Activated effector memory CD4-positive, alpha-beta T cell treated with anti-CD3 and anti-CD28 coated beads, Interleukin-2, amount 50 U/mL, for 16 hours (primary cell): ENCODE results near the gene NAGK.
"Not testable (repeated sequence)": the region's sequence is repeated elsewhere in the genome, so short reads cannot be mapped to it uniquely, and the experiment has no call there.

Source experiments
- DNase-seq: peaks from one replicate; pipeline ENCODE4 v3.0.0-alpha.2; 2020

The NAGK gene

DNA sequence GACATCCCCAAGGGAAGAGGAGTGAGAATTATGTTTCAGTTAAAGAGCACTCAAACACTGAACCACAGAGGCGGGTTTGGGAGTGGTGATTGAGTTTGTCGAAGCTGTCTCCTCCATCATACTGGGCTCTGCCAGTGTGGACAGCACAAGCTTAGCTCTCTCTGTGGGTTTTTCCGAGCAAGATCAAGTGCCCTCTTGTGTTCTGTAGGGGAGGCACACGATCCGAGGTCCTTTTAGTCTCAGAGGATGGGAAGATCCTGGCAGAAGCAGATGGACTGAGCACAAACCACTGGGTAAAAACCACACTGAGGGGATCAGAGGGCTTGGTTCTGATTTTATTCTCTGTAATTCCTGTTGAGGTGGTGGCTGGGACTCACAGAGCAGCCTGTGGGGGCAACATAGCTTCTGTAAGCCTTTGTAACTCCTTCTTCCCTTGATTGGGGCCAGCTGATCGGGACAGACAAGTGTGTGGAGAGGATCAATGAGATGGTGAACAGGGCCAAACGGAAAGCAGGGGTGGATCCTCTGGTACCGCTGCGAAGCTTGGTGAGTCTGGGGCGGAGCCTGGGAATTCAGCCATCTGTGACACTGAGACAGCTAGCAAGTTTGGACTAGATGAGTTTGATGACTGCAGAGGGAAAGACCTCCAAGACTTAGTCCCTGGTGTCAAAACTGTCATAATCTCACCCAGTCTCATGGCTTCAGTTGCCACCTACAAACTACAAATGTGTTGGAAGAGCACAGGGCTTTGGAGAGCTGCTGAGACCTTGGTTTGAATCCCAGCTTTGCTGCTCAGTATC lies 2.0 kb downstream of the NAGK start:
- no peak for DNase-seq

DNA sequence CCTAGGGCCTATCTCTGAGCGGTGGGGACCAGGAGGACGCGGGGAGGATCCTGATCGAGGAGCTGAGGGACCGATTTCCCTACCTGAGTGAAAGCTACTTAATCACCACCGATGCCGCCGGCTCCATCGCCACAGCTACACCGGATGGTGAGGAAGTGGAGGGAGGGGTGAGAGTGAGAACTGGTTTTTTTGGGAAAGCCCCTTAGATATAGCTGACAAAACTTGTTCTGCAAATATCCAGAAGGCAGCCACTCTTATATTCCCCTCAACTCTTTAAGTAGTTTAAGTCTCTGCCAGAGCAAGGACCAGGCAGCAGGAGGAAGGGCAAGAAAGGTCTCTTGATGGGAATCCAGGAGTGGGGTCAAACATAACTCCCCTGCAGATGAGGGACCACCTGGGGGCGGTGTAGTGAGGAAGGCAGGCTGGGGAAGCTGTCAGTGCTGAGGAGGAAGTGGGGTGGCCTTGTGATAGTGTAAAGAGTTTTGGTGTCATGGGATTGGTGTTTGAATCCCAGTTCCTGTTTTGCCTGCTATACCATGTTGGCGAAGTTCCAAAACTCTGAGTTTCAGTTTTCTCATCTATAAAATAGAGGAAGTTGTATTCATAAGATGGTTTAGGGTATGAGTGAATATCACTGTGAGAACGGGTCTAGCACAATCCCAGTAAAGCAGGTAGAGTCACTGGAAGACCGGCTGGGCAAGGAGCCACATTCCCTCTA lies 3.4 kb downstream of the NAGK start:
- DNase-seq, result peak; percentile 88

DNA sequence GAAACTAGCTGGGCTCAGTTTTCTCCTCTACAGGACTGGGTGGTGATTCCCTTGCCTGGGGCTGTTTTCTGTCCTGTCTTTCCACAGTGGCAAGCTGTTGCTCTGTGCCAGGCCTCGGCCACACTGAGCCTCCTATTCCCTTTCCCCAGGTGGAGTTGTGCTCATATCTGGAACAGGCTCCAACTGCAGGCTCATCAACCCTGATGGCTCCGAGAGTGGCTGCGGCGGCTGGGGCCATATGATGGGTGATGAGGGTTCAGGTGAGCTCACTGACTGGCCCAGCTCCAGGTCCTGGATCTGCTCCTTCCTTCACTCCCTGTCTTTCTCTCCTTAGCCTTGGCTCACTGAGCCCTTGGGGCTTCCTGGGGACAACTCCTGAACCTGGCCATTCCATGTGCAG lies 4.0 kb downstream of the NAGK start:
- no peak for DNase-seq

DNA sequence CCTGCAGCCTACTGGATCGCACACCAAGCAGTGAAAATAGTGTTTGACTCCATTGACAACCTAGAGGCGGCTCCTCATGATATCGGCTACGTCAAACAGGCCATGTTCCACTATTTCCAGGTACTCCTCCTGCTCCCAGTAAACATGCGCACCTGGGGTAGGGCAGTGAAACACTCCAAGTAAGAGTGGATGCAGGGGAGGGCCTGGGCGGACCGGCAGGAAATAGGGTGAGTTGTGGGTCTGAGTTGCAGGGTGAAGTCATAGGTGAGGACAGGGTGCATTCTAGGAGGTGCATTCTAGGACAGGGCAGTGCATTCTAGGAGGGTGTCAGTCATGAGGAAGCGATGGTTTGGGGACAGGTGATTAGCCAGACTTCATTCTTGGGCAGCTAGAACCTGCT lies 5.0 kb downstream of the NAGK start:
- DNase-seq, result no peak

DNA sequence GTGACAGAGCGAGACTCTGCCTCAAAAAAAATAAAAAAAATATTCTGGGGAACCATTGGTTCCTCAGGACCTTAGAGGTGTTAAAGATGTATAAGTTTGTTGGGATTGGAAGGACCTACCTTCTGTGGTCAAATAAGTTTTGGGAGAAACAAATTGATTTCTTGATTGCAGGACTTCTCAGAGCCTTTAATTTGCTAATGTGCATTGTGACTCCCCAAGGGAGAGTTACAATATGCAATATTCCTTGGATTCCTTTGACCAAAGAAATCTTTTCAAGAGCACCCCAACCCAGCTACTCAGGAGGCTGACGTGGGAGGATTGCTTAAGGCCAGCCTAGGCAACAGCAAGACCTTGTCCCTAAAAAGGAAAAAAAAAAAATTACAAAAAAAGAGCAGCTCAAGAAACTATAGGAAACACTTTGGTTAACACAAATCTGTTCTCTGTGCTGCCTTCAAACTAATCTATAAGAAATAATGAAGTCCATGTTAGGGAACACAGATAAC lies 6.5 kb downstream of the NAGK start:
- DNase-seq, result no peak

DNA sequence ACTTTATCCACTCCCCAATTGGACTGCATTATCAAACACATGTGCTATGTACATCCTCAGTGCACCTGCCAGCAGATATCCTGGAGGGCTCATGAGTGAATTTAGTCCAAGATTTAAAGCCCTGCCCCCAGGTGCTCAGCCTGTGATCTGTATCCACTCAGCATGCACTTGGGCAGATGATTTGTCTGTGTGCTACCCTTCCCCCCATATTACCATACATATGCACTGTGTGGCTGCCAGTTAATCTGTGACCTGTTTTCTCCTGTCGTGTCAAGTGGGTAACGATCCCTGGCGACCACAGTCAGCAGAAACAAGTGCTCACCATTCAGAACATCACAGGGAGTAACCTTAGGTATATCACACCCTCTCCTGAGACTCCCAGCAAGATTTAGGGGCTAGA lies 10.2 kb downstream of the NAGK start:
- DNase-seq, result no peak

DNA sequence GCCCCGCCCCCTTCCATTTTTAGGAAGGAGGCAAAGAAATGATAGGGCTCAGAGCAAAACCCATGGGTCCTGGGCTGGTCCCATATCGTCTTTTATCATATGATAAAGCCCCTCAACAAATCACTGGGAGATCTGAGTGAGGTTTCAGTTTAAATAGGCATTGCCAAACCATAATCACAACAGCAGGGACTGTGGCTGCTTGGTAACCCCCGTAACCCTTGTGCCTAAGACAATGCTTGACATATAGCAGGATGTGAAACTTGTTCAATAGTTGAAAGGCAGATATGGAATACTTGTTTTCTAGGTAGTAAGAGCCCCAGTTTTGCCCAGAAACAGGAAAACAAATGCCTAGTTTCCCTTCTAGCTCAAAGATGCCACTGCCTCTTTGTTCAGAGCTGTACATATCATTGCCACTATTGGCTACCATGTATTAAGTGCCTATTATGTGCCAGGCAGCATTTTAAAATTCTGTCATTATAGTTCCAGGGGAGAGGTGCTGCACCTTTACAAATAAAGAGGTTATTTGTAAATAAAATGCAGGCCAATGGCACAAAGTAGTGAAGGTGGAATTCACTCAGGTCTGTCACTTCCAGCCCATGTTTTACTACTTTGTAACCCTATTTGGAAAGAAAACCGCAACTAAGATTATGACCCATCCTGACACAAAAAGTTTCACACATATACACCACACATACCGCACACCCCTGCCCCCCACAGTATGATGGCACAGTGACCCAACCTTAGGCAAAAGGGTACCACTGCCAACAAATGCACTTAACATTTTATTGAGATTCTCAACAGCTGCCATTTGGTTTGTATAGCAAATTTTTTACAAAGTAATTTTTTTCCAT lies 14.2 kb downstream of the NAGK start:
- DNase-seq, result peak; percentile 75

DNA sequence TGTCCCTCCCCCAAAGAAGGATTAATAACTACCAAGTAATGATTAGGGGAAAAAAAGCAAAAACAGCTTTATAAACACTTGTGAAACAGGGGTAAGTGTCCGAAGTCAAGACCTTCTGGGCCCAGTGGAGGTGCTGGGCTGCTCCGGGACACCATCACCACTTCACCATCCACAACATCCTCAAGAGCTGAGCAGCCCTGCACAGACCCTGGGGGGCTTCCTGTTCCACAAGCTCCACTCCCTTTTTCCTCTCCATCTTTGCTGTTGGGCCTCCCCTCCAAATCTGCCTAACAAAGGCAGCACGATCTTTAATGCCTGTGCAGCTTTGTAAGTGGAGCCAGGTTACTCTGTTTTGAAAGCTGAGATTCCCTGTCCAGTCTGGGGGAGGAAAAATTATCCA lies 14.8 kb downstream of the NAGK start:
- DNase-seq, result not testable (repeated sequence)

DNA sequence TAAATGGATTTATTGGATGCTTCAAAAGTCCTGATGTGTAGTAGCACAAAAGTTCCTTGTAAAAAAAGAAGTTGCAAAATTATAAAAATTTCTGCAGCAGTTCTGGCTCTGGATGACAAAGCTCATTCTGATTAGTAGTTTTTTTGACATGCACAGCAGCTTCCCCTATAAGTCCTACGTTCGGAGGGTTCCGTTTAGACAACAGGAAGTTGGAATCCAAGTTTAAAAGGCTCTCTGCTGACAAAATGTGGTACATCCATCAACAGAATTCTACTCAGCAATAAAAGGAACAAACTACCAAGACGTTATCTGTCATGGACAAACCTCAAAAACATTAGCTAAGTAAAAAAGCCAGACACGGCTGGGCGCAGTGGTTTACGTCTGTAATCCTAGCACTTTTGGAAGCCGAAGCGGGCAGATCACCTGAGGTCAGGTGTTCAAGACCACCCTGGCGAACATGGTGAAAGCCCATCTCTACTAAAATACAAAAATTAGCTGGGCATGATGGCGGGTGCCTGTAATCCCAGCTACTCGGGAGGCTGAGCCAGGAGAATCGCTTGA lies 15.4 kb downstream of the NAGK start:
- DNase-seq, result not testable (repeated sequence)

DNA sequence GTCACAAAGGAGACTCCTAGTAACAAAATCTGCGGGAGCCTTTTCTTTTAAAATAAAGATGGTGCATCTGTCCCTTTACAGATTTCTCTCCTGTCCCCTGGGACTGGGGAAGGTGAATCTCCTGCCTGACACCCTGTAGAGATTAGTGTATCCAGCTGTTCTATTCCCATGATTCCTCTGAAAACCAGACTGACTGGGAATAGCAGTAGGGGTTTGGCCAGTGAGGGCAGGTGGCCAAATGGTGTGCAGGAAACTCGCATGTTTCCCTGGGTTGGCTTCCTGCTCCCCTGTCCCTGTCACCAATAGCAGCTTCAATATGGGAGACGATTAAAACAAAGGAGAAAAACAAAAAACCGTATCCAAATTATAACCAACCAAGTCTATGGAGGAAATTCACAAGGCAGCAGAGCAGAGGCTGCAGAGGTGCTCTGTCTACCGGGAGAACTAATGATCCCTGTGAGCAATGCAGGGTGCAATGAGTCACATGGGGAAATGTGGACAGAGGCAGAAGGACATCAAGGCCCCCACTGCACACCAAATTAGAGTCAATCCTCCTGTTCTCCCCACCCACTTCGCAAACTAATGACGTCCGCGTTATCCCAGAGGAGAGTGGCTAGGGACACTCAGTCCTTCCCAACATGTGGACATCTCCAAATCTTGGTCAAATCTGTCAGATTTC lies 17.0 kb downstream of the NAGK start:
- not testable (repeated sequence) for DNase-seq

DNA sequence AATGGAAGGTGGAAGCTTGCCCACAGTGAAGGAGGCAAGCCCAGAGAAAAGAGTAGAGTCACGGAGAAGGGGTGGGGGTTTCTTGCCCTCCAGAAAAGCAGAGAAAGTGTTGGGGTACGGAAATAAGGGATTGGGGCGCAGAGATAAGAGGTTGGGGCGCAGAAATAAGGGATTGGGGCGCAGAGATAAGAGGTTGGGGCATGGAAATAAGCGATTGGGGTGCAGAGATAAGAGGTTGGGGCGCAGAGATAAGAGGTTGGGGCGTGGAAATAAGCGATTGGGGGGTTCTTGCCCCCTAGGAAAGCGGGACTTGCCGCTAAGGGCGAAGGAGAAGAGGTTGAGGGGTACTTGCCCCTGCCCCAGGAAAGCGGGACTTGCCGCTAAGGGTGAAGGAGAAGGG lies 21.0 kb downstream of the NAGK start:
- DNase-seq, result not testable (repeated sequence)

DNA sequence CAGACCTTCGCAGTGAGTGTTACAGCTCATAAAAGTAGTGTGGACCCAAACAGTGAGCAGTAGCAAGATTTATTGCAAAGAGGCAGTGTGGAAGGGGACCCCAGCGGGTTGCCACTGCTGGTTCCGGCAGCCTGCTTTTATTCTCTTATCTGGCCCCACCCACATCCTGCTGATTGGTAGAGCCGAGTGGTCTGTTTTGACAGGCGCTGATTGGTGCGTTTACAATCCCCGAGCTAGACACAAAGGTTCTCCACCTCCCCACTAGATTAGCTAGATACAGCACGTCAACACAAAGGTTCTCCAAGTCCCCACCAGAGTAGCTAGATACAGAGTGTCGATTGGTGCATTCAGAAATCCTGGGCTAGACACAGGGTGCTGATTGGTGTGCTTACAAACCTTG lies 23.4 kb downstream of the NAGK start:
- DNase-seq, result not testable (repeated sequence)

DNA sequence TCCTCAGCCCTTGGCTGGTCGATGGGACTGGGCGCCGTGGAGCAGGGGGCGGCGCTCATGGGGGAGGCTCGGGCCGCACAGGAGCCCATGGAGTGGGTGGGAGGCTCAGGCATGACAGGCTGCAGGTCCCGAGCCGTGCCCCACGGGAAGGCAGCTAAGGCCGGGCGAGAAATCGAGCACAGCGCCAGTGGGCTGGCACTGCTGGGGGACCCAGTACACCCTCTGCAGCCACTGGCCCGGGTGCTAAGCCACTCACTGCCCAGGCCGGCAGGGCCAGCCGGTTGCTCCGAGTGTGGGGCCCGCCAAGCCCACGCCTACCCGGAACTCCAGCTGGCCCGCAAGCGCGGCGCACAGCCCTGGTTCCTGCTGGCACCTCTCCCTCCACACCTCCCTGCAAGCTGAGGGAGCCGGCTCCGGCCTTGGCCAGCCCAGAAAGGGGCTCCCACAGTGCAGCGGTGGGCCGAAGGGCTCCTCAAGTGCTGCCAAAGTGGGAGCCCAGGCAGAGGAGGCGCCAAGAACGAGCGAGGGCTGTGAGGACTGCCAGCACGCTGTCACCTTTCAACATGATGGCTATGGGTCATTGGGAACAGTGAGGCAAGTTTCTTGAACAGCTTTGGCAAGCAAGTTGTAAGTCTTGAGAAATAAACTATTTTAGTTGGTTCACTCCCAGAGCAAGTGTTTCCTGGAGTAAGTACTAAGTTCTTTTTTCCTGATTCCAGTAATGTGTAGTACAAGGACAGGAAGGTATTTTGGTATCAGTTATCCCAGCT lies 24.2 kb downstream of the NAGK start:
- not testable (repeated sequence) for DNase-seq

DNA sequence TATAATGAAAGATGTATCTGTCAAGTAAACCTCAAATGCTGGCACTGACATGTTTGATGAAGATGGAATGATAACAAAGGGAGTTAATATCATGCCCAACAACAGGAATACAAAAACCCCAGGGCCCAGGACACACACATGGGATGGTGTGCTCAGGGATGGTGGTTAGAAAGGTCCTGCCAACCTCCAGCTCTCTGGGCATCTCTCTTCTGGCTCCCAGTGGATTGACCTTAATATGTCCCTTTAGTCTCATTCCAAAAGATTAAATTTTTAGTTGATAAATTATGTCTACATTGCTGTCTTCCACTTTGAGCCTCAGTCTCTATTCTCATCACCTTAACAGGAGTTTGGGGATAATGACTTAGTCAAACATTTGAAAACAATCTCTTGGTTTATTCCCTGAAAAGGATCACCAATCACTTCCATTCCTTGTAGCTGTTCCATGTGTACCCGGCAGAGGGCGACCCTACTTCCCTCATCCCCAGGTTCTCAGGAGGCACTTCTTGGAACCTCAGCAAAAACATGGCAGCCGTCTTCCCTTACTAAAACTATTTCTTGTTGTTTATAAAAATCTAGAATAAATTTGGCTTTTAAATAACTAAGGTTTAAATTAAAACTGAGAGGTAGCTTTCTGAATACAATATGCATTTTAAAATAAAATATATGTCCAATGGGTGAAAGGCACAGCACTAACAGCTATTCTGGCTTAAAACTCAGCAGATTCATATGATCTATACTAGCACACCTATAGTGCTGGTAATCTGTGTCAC lies 31.9 kb downstream of the NAGK start:
- peak; percentile 78 for DNase-seq

DNA sequence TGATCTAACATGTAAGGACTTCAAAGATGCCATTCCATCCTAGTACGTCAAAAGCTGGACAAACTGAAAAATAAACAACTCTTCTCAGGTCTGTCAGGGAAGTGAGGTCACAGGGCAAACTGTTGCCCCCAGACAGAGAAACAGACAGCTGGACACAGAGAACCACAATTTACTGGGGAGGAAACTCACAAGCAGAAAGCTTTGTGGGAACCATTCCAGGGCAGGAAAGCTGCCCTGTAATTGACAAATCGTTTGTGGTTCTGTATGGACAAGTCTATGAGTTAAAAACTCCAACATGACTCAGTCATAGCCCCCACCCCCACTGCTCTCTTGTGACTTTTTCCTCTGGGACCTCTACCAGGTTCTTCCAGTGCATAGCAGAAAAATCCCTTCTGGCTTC lies 33.2 kb downstream of the NAGK start:
- DNase-seq, result no peak

DNA sequence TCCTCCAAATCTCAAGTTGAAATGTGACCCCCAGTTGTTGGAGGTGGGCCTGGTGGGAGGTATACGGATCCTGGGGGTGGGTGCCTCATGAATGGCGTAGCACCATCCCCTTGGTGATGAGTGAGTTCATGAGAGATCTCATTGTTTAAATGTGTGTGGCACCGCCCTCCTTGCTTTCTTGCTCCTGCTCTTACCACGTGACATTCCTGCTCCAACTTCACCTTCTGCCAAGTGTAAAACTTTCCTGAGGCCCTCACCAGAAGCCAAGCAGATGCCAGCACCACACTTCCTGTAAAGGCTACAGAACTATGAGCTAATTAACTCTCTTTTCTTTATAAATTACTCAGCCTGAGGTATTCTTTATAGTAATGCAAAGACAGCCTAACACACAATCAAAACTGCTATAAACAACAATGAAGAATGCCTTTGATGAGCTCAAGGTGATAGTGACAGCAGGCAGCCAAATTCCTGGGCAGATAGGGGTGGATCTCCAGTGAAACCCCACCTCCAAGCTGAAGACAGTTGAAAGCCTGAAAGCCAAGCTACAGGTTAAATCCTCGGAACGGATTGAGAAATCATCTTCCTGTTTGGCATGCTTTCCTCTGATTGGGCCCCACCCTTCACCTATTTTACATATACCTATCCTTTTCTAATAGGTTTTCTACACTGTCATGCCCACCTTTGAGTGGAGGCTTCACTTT lies 34.7 kb downstream of the NAGK start:
- DNase-seq, result no peak

DNA sequence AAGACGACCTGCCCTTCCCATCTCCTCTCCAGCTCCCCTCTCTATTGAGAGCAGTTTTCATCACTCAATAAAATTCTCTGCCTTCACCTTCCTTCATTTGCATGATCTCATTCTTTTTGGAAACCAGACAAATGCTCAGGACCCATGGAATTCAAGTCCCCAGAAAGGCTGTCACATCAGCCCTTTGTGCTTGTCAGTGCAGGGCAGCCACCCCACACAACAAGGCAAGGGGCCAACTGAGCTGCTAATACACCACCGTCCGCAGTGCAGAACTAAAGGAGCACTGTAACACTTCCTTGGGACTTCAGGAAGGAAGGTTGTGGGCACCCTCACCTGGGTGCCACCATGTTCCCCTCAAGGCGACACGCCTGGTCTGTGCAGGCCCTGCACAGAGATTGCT lies 35.4 kb downstream of the NAGK start:
- no peak for DNase-seq

DNA sequence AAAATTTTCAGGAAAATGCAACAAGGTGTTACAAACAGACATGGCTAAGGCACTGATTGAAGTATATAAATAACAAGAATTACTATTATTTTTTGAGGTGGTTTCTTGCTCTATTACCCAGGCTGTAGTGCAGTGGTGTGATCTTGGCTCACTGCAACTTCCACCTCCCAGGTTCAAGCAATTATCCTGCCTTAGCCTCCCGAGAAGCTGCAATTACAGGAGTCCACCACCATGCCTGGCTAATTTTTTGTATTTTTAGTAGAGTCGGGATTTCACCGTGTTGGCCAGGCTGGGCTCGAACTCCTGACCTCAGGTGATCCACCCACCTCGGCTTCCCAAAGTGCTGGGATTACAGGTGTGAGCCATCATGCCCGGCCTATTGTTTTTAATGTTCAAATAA lies 38.0 kb downstream of the NAGK start:
- not testable (repeated sequence) for DNase-seq

DNA sequence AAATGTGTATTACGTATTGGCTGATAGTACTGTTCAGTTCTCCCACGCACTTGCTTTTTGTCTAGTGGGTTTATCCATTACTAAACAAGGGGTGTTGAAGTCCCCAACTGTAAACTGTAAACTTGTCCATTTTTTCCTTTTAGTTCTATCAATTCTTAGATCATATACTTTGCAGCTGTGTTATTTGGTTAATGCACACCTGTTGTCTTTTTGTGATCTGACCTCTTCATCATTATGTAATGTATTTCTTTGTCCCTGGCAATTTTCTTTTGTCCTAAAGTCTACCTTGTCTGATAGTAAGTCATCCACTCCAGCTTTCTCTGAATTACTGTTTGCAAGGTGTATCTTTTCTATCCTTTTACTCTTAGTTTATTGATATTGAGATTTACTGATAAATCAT lies 39.6 kb downstream of the NAGK start:
- DNase-seq, result no peak

DNA sequence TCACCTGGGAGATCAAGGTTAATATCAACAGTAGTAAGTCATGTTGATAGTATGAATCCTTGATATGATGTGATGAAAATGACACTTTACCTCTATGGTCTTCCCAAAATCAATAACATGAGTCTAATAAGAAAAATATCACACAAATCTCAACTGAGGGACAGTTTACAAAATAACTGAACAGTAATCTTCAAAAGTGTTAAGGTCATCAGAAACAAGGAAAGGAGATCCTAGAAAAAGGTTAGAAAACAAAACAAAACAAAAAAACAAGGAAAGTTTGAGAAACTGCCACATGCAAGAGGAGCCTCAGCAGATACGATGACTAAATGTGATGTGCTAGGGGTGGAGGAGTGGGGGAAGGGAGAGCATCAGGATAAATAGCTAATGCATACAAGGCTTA lies 45.4 kb downstream of the NAGK start:
- no peak for DNase-seq
